SW480 (cell line): Measurements from ENCODE around the gene GPAT3.
"Not testable (repeated sequence)": the region's sequence is repeated elsewhere in the genome, so short reads cannot be mapped to it uniquely, and the experiment has no call there.

Source experiments
- DNase-seq: peaks from one replicate; pipeline ENCODE4 v3.0.0-alpha.2; 2016; ENCODE audit warnings: low spot score

The GPAT3 gene

DNA sequence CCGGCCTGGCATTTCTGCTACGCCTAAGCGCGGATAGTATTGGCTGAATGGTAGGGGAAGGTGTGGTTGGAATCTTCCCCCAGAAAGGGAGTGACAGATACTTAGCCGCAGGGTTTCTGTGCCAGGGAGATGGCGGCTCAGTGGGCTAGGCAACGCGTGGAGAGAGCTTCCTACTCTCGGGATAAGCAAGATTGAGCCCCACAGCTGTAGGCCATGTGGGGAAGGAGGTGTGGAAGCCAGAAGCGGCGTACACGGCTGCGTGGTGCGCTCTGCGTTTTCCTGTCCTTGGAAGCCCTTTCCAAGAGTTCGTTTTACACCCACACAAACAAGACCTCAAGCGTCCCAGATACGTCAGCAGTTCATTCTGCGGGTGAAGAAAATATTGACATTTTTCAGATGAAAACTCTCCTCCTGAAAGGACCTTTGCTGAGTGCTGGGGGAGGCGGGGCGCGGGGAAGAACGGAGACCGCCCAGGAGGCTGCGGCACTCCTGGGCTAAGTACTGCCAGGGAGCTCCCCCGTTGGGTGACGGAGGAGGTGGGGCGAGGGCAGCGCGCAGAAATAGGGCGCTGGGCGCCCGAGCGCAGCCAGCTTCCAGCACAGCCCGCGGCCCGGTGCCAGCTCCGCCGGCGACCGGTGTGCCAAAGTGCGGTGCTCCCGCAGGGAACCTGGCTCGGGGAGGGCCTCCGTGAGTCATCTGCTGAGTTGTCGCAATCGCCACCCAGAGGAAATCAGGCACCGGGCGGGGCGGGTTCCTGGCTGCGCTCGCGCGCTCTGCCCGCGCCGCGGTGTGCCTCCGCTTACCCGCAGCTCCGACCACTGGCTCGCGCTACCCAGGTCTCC is at the start of gene GPAT3:
Gene GPAT3, plus strand, starts transcription at position 589 of the 842 bp plus-strand sequence. CDS start 515 bp downstream, outside the sequence.
- DNase-seq = peak; percentile 82

DNA sequence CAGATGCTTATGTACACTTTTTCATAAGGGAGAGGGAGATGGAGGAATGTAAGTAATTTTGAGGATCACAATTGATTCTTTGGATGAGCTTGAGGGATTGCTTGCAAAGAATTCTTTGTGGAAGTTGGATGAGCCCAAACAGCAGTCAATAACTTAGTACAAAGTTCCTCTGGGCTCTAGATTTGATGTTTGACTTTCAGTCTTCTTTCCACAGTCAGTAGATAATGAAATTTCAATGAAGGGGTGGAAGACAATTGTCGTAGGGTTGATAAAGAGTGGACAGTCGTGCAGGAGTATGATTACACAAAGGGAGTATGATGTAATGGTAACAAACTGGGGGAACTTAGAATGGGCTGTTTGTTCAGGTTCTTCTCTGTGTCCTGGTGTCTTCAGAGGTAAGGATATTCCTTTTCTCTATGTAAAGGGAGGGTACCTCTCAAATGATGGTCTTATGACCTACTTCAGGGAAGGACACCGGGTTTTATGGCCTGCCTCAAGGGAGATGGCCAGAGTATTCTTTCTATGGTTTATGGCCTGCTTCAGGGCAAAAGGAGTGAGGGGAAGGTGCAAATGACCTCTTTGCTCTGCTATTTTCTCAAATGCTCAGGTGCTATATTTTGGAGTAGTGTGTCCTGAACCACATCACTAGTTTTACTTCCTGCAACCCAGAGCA is 49.3 kb upstream of the GPAT3 start:
- no peak for DNase-seq

DNA sequence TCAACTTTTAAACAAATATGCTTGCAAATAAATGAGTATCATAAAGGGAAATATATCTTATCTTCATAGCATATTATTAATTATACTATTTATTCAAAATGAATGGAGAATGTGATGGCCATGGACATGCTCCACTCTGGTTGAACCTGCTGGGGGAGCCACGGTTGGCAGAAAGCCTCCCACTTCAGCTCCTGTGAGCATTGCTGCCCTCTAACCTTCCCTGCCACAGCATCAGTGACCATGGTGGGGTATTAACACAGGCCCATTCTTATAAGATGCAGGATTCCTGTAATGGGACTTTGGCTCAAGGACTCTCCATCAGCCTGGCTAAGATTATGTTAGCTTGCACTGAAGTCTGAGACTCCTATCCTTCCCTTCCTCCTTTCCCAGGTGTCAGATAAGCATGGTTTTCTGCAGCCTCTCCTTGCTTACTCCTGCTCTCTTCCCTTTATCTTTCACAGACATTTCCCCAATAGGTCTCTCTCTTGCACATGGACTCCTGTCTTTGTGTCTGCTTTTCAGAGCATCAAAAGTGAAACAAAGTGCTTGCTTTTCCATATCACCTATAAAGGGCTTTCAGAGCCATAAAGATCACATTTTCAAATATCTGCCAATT is 46.1 kb upstream of the GPAT3 start:
- DNase-seq = no peak

DNA sequence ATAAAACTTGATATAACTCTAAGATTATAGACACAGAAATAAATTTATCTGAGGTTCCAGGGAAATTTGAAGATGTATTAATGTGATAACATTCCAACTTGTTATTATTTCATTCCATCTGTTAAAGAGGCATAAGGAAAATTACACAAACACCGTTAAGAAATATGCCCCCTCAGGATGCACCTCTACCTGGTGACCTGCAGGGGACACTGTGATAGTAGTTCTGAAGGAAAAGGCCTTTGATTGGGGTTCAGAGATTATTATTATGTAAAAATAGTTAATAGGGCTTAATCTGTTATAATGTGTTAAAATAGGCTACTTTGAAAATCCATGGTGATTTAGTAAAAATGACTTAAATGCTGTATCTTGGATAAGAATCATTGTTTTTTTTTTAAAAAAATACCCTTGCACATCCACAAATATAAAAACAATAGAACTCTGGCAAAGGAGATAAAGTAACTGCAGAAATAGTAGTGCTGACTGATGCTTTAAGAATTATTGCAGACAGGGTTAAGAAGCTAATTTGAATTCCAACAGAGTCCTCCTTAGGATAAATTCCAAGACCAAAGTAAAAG is 44.9 kb upstream of the GPAT3 start:
- DNase-seq = peak; percentile 39

DNA sequence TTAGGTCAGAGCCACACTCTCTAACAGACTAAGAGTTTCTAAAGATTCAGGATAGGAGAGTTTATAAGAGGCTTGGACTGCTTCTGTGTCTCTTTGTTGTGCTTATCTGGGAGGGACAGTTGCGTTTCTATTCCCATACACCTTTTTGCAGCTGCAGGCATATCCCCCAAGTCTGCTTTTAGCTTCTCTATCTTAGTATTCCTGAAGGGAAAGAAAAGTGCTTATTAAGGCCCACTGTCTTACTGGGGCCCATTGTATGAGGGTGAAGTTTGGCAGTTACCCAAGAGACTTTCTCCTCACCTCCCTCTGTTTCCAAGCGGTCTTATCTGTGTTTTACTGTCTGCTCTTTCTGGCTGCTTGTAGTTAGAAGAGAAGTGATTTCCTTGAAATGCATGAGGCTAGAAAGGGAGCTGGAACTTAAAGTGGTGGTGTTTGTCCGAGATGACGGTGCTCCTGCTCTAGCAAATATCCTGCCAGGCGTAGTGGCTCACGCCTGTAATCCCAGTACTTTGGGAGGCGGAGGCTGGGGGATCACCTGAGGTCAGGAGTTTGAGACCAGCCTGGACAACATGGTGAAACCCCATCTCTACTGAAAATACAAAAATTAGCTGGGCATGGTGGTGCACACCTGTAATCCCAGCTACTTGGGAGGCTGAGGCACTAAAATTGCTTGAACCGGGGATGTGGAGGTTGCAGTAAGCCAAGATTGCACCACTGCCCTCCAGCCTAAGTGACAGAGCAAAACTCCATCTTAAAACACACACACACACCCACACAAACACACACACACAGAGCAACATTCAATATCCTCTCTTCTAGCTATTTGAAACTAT is 39.6 kb upstream of the GPAT3 start:
- DNase-seq = not testable (repeated sequence)

DNA sequence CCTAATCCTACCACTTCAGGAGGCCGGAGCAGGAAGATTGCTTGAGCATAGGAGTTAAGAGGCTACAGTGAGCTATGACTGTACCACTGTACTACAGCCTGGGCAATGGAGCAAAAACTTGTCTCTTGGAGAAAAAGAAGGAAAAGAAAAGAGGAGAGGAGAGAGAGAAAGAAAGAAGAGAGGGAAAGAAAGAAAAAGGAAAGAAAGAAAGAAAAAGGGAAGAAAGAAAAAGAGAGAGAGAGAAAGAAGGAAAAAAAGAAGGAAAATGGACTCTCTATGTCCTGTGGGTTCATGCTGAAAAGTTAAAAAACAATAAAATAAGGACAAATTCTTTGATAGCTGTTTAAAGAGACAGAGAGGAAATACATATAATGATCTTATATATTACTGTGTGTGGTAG is 37.7 kb upstream of the GPAT3 start:
- DNase-seq = no peak

DNA sequence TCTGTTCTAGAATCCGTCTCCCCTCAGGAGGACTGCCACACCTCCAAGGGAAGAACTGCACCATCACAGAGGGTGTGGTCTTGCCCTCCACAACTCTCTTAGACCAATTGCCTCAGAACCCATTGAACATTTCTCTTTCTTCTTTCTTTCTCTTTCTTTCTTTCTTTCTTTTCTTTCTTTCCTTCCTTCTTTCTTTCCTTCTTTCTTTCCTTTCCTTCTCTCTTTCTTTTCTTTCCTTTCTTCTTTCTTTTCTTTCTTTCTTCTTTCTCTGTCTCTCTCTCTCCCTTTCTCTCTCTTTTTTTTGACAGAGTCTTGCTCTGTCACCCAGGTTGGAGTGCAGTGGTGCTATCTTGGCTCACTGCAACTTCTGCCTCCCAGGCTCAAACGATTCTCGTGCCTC is 34.2 kb upstream of the GPAT3 start:
- DNase-seq = not testable (repeated sequence)

DNA sequence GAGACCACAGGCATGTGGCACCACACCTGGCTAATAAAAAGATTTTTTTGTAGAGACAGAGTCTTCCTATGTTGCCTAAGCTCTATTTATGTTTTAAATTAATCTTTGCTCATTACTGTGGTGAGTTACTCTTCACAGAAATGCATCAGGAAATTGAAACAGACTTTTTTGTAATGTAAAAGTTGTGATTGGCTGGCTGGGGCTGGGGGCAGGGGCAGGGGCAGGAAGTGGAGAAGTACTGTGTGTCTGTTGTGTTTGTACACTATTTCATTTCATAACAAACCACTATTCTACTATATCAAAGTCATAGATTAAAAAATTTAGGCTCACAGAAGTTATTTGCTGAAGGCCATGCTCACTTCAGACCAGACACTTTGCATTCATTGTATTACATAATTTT is 31.9 kb upstream of the GPAT3 start:
- no peak for DNase-seq

DNA sequence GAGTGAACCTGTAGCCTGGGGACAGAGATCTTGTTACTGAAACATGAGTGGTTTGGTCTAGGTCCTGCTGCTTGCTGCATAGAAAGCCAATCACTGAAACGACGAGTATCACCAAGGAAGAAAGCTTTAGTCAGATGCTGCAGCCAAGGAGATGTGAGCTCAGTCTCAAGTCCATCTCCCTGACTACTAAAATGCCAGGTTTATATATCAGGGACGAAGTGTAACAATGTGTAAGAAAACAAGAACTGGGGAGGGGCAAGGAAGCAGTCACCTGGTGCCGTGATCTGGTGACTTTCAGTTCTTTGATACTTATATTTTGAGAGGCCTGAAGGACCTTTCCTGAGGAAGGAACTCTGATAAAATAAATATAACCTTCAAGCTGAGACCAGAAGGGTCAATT is 31.4 kb upstream of the GPAT3 start:
- no peak for DNase-seq

DNA sequence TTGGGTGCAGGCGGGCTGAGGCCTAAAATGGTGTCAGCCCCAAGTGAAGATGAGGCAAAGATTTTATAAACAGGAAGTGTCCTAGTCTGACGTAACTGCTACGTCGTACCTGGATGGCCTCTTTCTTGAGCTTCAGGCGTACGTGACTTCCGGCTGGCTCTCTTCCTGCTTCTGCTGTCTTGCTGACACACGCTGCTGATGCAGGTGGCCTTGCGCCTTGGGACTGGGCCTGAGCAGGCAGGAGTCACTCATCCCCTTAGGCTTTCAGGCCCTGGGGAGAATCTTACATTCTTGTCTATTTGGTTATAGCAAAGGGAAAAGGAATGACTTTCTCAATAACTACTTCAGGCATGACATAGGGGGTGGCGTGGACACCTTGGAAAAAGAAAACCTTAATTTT is 30.9 kb upstream of the GPAT3 start:
- no peak for DNase-seq

DNA sequence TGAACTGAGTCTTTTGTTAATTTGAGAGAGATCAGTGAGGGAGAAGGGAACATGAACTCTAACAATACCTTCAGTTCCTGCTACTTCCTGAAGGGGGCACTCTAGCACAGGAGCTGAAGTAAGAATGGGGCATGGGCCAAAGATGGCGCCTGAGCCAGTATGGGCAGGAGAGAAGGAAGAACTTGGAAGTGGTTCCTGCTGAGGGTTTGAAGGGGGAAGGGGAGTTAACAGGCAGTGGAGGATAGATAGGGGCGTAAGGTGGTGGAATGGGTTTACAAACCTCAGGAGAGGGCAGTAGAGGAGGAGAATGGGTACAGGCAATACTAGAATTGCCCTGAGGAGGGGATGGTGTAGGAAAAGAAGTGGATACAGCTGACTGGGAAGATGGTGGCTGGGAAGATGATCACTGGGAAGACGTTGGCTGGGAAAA is 26.7 kb upstream of the GPAT3 start:
- DNase-seq = peak; percentile 33

DNA sequence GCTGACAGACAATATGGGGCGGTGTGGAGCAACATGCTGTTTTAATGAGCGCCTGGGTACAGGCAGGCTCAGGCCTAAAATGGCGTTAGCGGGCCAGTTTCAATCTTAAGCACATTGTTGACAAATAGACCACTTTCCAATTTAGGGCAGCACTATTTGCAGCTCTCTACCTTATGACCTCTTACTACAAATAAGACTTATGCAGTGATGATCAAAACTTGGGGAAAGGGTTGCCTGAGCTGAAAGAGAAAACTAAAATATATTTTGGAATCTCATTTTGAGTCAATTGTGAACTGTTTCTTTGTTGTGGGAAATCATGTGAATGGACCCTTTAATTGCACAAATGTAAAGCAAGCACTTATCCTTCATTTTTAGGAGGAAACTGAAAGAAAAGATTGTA is 25.5 kb upstream of the GPAT3 start:
- DNase-seq = no peak

DNA sequence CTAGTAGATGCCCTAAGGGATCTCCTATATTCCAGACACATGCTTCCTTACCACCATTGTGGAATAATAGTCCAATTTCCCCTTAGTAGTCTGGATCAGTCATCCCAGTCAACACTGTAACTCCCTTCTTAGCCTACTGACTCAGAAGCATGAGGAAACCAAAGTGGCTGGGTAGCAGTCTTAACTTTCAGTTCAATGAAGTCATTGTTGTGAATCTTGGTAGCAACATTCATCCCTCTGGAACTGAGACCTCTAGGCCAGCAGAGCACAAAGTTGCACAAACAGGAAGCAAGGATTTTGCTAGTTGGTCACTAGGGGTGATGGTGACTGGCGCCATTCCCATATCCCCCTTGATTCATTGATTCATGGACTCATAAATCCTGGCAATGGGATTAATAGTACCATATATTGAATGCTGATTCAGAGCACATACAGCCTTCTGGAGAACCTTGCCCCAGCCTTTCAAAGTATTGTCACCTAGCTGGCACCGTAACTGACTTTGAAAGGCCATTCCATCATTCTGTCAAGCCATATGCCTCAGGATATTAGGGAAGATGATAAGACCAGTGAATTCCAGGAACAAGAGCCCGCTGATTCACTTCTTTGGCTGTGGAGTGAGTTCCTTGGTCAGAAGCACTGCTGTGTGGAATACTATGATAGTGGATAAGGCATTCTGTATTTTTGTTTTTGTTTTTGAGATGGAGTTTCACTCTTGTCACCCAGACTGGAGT is 19.7 kb upstream of the GPAT3 start:
- DNase-seq = no peak

DNA sequence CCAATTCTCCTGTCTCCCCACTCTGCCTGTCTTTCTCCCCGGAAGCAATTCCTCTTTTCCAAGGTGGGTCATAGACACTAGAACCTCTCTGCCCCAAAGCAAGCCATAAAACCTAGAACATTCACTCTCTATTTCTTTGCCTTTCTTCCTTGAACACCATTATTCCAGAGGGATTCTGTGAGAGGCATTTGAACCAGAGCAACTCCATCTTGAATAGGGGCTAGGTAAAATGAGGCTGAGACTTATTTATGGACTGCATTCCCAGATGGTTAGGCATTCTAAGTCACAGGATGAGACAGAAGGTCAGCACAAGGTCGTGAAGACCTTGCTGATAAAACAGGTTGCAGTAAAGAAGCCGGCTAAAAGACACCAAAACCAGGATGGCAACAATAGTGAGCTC is 13.7 kb upstream of the GPAT3 start:
- no peak for DNase-seq

DNA sequence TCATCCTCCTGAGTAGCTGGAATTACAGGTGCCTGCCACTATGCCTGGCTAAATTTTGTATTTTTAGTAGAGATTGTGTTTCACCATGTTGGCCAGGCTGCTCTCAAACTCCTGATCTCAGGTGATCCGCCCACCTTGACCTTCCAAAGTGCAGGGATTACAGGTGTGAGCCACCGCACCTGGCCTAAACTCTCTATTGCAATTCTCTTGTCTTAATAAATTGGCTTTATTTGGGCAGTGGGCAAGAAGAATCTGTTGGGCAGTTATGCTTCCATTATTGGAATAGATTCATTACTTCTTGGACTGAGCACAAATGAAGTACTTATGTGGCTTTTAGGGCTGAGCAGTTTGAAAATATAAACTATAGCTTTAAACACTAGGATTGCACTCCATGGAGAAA is 8.2 kb upstream of the GPAT3 start:
- no peak for DNase-seq

DNA sequence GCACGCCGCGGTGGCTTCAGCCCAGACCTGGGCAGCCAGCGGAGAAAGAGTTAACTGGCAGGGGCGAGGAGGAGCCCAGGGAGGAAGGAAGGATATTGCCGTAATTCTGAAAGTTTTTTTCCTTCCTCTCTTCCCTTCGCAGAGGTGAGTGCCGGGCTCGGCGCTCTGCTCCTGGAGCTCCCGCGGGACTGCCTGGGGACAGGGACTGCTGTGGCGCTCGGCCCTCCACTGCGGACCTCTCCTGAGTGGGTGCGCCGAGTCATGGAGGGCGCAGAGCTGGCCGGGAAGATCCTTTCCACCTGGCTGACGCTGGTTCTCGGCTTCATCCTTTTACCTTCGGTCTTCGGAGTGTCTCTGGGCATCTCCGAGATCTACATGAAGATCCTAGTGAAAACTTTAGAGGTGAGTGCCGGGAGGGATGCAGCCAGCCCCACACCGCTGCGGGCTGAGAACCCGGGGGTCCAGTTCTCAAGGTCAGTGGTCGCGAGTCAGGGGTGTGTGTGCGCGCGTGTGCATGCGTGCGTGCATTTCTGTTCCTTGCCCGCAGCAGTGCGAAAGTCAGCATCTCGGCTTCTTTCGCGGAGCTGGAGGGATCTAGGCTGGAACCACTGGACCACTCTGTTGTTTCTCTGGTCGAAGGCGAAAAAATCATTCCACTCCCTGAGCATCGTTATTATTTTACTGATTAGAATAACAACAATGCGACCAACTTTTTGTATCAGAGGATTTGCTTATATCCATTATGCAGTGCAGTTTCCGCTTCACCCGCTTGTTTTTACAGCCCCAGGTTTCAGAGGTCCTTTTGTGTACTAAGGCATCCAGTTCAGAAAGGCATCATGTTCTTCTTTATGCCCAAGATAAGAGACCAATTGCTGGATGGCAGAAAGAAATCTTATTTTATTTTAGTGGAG is 709 bp downstream of the GPAT3 start:
- DNase-seq = no peak

DNA sequence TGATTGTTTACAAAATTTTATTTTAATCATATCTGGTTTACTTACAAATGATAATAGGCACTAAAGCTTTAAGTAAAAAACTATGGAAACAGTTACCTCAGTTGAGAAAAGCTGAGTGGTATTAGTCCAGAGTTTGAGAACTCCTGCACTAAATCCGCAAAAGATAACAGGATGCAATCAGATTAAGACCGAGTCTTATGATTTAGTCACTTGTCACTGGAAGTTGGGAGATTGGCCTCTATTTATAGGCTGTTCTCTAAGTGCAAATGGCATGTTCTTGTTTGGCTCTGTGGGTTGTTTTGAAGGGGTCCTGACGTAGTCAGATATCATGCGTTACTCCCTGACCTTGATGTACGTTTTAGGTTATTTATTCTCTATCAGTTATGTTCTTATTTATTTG is 6.3 kb downstream of the GPAT3 start:
- DNase-seq = no peak

DNA sequence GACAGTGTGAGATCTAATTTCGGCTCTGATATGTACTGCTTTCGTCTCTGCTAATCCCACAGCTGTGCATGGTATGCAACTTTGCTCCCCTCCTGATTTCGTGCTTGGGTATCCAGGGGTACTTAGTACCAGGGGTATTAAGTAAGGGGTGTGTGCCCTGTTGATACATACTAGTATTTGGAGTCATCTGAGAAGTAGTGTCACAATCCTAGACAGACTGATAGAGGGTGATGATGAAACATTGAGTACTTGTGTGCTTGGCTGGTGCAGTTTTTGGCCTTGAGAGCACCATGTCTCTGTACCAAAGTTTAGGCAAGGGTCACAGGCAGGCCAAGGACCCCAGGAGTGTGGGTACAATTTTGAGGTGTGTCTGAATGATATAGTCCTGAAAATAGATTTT is 10.9 kb downstream of the GPAT3 start:
- DNase-seq = no peak

DNA sequence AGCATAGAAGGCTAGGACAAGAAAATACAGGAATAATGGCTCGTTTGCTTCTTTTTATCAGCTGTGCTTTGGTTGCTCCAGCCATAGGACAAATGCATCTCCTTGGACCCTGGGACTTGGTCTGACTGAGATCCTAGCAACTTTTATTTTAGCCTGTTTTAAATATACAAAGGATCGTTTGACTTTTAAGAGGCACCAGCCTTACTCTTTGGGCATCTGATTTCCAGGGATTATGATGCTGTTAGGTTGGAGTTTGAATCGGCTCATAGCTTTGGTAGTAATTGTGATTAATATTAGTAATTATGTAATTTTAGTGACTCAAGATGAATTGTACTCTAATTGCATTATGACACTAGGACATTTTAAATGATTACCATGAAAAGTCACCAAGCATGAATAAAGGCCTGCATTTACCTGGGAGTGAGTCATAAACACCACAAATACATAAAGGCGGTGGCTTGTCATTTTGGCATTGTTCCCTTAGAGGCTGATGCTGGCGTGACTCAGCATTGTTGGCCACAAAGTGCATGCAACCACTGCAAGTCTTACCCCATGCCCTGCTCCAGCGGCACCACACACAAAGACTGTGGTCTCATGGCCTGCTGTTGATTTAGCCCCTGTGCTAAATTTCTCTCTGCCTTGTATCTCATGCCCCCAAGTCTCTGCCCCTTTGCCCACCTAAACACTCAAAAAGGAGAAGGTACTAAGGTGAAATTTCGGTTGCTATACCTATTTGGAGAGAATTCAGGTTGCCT is 12.4 kb downstream of the GPAT3 start:
- peak; percentile 96 for DNase-seq
